GM12864 (cell line): Measurements from ENCODE around the gene RABIF.

Source experiments
- DNase-seq: peaks from one replicate; pipeline ENCODE4 v3.0.0-alpha.2; 2011; ENCODE audit warnings: low read depth
- H3K4me3 ChIP-seq: 2 replicates; pipeline ENCODE4 v1.5.1; 2011; ENCODE audit warnings: mild to moderate bottlenecking, low read depth, low read length, control low read depth
- CTCF ChIP-seq: IDR thresholded peaks from 2 replicates; pipeline ENCODE4 v1.5.1; 2011; ENCODE audit warnings: low read depth, mild to moderate bottlenecking, moderate library complexity, low read length, control low read depth, inconsistent platforms; ENCODE audit errors: missing control alignments

RABIF gene

GRCh38 chr1:202873026-202873425 lies 15.9 kb downstream of the RABIF start:
- no peak for DNase-seq
- no peak overlapping the region for H3K4me3 ChIP-seq
- TF ChIP-seq CTCF, result no peak

GRCh38 chr1:202871367-202871766 lies 17.6 kb downstream of the RABIF start:
- DNase-seq, result no peak
- no peak overlapping the region for H3K4me3 ChIP-seq
- no peak for TF ChIP-seq CTCF

- no peak overlapping the region for H3K4me3 ChIP-seq
- no peak for TF ChIP-seq CTCF
- DNase-seq, result no peak
Observed at GRCh38 chr1:202862679-202863560, 26.0 kb downstream of the RABIF start.

- peak overlapping the region; percentile 55 for H3K4me3 ChIP-seq
- DNase-seq, result no peak
- no peak for TF ChIP-seq CTCF
Observed at GRCh38 chr1:202861420-202862132, 27.4 kb downstream of the RABIF start.

- TF ChIP-seq CTCF, result no peak
- DNase-seq, result no peak
- H3K4me3 ChIP-seq, result peak overlapping the region; percentile 55
Observed at GRCh38 chr1:202860744-202861419, 28.1 kb downstream of the RABIF start.

GRCh38 chr1:202858789-202859414 lies 30.0 kb downstream of the RABIF start:
- no peak overlapping the region for H3K4me3 ChIP-seq
- TF ChIP-seq CTCF, result no peak
- no peak for DNase-seq
